ENCODE data around the gene KRTAP19-6. TPM values are rescaled to one million over a fixed set of nuclear protein-coding genes. Genes with fewer than 3 reads are reported as not detected.

Gene KRTAP19-6
- total and polyA plus RNA-seq, 2 experiments from 2014 or later = not detected

- peaks cover 6% of the 10 kb centered on the region; the same call in 2 of the 3 replicates for H3K4me1 Mint-ChIP-seq
- TF ChIP-seq STAT1 (IDR thresholded peaks at IDR 0.05; ENCODE audit: unreplicated experiment) = no peak
- TF ChIP-seq JUNB (IDR thresholded peaks at IDR 0.05; ENCODE audit: unreplicated experiment) = no peak
- no peak for TF ChIP-seq ZNF462 (CRISPR knock-in tag; IDR thresholded peaks at IDR 0.05)
- TF ChIP-seq ZNF331 (CRISPR knock-in tag; IDR thresholded peaks at IDR 0.05; ENCODE audit: low read depth) = no peak
- no peak for TF ChIP-seq ETS1 (IDR thresholded peaks at IDR 0.05)
- TF ChIP-seq REST (IDR thresholded peaks at IDR 0.05; ENCODE audit: unreplicated experiment) = no peak
- no peak for TF ChIP-seq NANOG (IDR thresholded peaks at IDR 0.05; ENCODE audit: borderline replicate concordance)
- Histone ChIP-seq H3K36me3 (ENCODE audit: insufficient read depth) (no peaks in the 10 kb centered on the region), H3K4me1 (ENCODE audit: insufficient read depth) (no peaks in the 10 kb centered on the region), H2AFZ (no peak overlapping the region), H3K79me2 (replicated peaks; ENCODE audit: insufficient read depth) (no peaks in the 10 kb centered on the region), H3K27me3 (ENCODE audit: insufficient read depth) (no peaks in the 10 kb centered on the region), H3K4me3 (no peak overlapping the region), H3K27ac (ENCODE audit: low read depth) (no peak overlapping the region), H3K9me2 (ENCODE audit: insufficient read depth) (peaks cover 5% of the 10 kb centered on the region; the same call in 1 of the 2 replicates), H3F3A (replicated peaks; ENCODE audit: low read depth) (no peaks in the 10 kb centered on the region), H4K20me1 (replicated peaks; ENCODE audit: insufficient read depth) (no peaks in the 10 kb centered on the region), H3K4me2 (no peak overlapping the region)
- no peak overlapping the region for H3K4me3 Mint-ChIP-seq
- DNase-seq (ENCODE audit: low spot score) (no peak), ATAC-seq (no peak)
- H3K36me3 Mint-ChIP-seq (ENCODE audit: low read depth) = peaks cover 3% of the 10 kb centered on the region; the same call in 1 of the 3 replicates
- peaks cover 2% of the 10 kb centered on the region for H3K27me3 Mint-ChIP-seq (ENCODE audit: insufficient read depth, low read depth, poor library complexity)
- H3K27ac Mint-ChIP-seq = peak overlapping the region; percentile 3; the same call in 1 of the 2 replicates
- no peaks in the 10 kb centered on the region; the same call in 2 of the 3 replicates for H3K9me3 Mint-ChIP-seq
Observed at GRCh38 chr21:30515681-30516080, 26.0 kb downstream of the KRTAP19-6 start.
